Osteocyte (in vitro differentiated cells): ENCODE data around the gene KRTAP10-6. TPM values are rescaled to one million over a fixed set of nuclear protein-coding genes. Genes with fewer than 3 reads are reported as not detected.
"Not testable (repeated sequence)": the region's sequence is repeated elsewhere in the genome, so short reads cannot be mapped to it uniquely, and the experiment has no call there.

Experiments used
- DNase-seq: peaks from one replicate; pipeline ENCODE4 v3.0.0; 2021; ENCODE audit warnings: mixed read lengths; ENCODE audit not compliant: unreplicated experiment; ENCODE audit errors: extremely low spot score
- H3K27ac Mint-ChIP-seq: one replicate; pipeline ENCODE4 v1.8.0; 2021; ENCODE audit warnings: mild to moderate bottlenecking, mixed read lengths; ENCODE audit not compliant: unreplicated experiment
- H3K27me3 Mint-ChIP-seq: one replicate; pipeline ENCODE4 v1.8.0; 2021; ENCODE audit warnings: mixed read lengths; ENCODE audit not compliant: unreplicated experiment
- H3K36me3 Mint-ChIP-seq: one replicate; pipeline ENCODE4 v1.8.0; 2021; ENCODE audit warnings: mixed read lengths; ENCODE audit not compliant: unreplicated experiment
- H3K4me1 Mint-ChIP-seq: one replicate; pipeline ENCODE4 v1.8.0; 2021; ENCODE audit warnings: mixed read lengths; ENCODE audit not compliant: unreplicated experiment
- H3K4me3 Mint-ChIP-seq: one replicate; pipeline ENCODE4 v1.8.0; 2021; ENCODE audit warnings: mild to moderate bottlenecking, moderate library complexity, mixed read lengths; ENCODE audit not compliant: unreplicated experiment
- H3K9me3 Mint-ChIP-seq: one replicate; pipeline ENCODE4 v1.8.0; 2021; ENCODE audit warnings: mixed read lengths; ENCODE audit not compliant: unreplicated experiment
- CTCF ChIP-seq: fragments of 200-600 bp; sonication (generic); IDR thresholded peaks from 2 replicates; pipeline ENCODE4 v1.5.0; 2021; ENCODE audit warnings: antibody characterized with exemption, mild to moderate bottlenecking, moderate library complexity
- total RNA-seq: library from RNA; stranded (reverse); gene quantifications from 2 replicates; pipeline ENCODE4 v1.2.1, GENCODE V29; 2021

The KRTAP10-6 gene
- total RNA-seq, 1 donor from 2014 or later: not detected

- Mint-ChIP-seq H3K27me3 (peaks cover 4% of the 10 kb centered on the region), H3K4me1 (no peaks in the 10 kb centered on the region), H3K4me3 (no peak overlapping the region), H3K9me3 (peaks cover 21% of the 10 kb centered on the region), H3K27ac (no peak overlapping the region), H3K36me3 (no peaks in the 10 kb centered on the region)
- peak; percentile 80 for DNase-seq
- TF ChIP-seq CTCF: no peak
These were observed 21.3 kb upstream of the KRTAP10-6 start for GRCh38 chr21:44613386-44614155.

- no peaks in the 10 kb centered on the region for H3K36me3 Mint-ChIP-seq
- no peak overlapping the region for H3K4me3 Mint-ChIP-seq
- no peak overlapping the region for H3K27ac Mint-ChIP-seq
- no peaks in the 10 kb centered on the region for H3K4me1 Mint-ChIP-seq
- H3K27me3 Mint-ChIP-seq: peaks cover 2% of the 10 kb centered on the region
- peaks cover 21% of the 10 kb centered on the region for H3K9me3 Mint-ChIP-seq
- TF ChIP-seq CTCF: no peak
- peak; percentile 79 for DNase-seq
These were observed 20.4 kb upstream of the KRTAP10-6 start for GRCh38 chr21:44612669-44613229.

- no peaks in the 10 kb centered on the region for H3K36me3 Mint-ChIP-seq
- H3K4me1 Mint-ChIP-seq: no peaks in the 10 kb centered on the region
- H3K4me3 Mint-ChIP-seq: no peak within 1 kb of the TSS
- H3K9me3 Mint-ChIP-seq: peaks cover 21% of the 10 kb centered on the region
- no peak for TF ChIP-seq CTCF
- H3K27ac Mint-ChIP-seq: no peak within 1 kb of the TSS
- no peaks in the 10 kb centered on the region for H3K27me3 Mint-ChIP-seq
- DNase-seq: peak; percentile 77
These were observed 19.8 kb upstream of the KRTAP10-6 start, which contains the start of gene KRTAP10-8 for GRCh38 chr21:44612029-44612486. Gene KRTAP10-8, plus strand, starts transcription at chr21:44612079. Its CDS starts 22 bp downstream, at chr21:44612101.

- no peak overlapping the region for H3K4me3 Mint-ChIP-seq
- no peaks in the 10 kb centered on the region for H3K36me3 Mint-ChIP-seq
- peak; percentile 64 for DNase-seq
- peaks cover under 1% of the 10 kb centered on the region for H3K27me3 Mint-ChIP-seq
- no peaks in the 10 kb centered on the region for H3K4me1 Mint-ChIP-seq
- H3K27ac Mint-ChIP-seq: no peak overlapping the region
- no peak for TF ChIP-seq CTCF
- peaks cover 21% of the 10 kb centered on the region for H3K9me3 Mint-ChIP-seq
These were observed 19.2 kb upstream of the KRTAP10-6 start for GRCh38 chr21:44611551-44611950.

- H3K4me1 Mint-ChIP-seq, H3K4me3 Mint-ChIP-seq, H3K27me3 Mint-ChIP-seq, H3K27ac Mint-ChIP-seq, H3K36me3 Mint-ChIP-seq: not testable (repeated sequence)
- H3K9me3 Mint-ChIP-seq: peaks cover 21% of the 10 kb centered on the region
- peak; percentile 69 for DNase-seq
These were observed 18.0 kb upstream of the KRTAP10-6 start for GRCh38 chr21:44610157-44610843.
